ENCODE results near the gene MICB.

- TF ChIP-seq POLR2A (IDR thresholded peaks at IDR 0.05) (no peak), CTCF (IDR thresholded peaks at IDR 0.05) (no peak), EP300 (IDR thresholded peaks at IDR 0.05) (no peak), POLR2AphosphoS5 (IDR thresholded peaks at IDR 0.05) (no peak)
These were observed 43.2 kb downstream of the MICB start for GRCh38 chr6:31541059-31541657.

Measured in sigmoid colon (tissue), 4 donors.